SK-N-SH (cell line): ENCODE data around the gene CPLX3. TPM values are rescaled to one million over a fixed set of nuclear protein-coding genes. Genes with fewer than 3 reads are reported as not detected.

Source experiments
- CTCF ChIA-PET: fragments of 300-600, 350-600 bp; formaldehyde crosslinking; extraction: SDS; loops from one replicate; lab custom pipeline; 2021; lab: Yijun Ruan, JAX
- POLR2A ChIA-PET: fragments of 350-600 bp; sonication (Branson Sonifier 250); formaldehyde crosslinking; extraction: SDS; loops from one replicate; lab custom pipeline; 2020; ENCODE audit warnings: antibody characterized with exemption, inconsistent platforms; lab: Yijun Ruan, JAX
- DNase-seq: peaks from one replicate; pipeline ENCODE4 v3.0.0; 2012
- H2AFZ ChIP-seq: fragments of 200-600 bp; sonication (generic); 2 replicates; pipeline ENCODE4 v1.8.1; 2016; ENCODE audit warnings: antibody characterized with exemption, mild to moderate bottlenecking, low read depth
- H3F3A ChIP-seq: fragments of 200-600 bp; sonication (generic); replicated peaks from 2 replicates; pipeline ENCODE3; 2016; ENCODE audit warnings: antibody characterized with exemption, mild to moderate bottlenecking; ENCODE audit not compliant: insufficient read depth
- H3K27ac ChIP-seq, 2 experiments: fragments of 200-500 bp in 1 of 2; fragments of 200-600 bp in 1 of 2; sonication (Bioruptor generic) in 1 of 2; sonication (generic), shearing (Covaris generic) in 1 of 2; 2 replicates each; pipeline versions ENCODE4 v1.5.1 to v1.6.1; 2014 to 2016; ENCODE audit warnings: low read depth in 2 of 2, inconsistent platforms in 1 of 2, low read length in 1 of 2, mild to moderate bottlenecking in 1 of 2, mixed read lengths in 1 of 2
- H3K27me3 ChIP-seq: fragments of 200-600 bp; sonication (generic), shearing (Covaris generic); 2 replicates; pipeline ENCODE4 v1.6.1; 2016; ENCODE audit warnings: mixed run types; ENCODE audit not compliant: insufficient read depth
- H3K36me3 ChIP-seq, 2 experiments: fragments of 200-500 bp in 1 of 2; fragments of 200-600 bp in 1 of 2; sonication (Bioruptor generic) in 1 of 2; sonication (generic) in 1 of 2; replicated peaks in 1 of 2; 2 replicates each; pipeline versions ENCODE3 to v1.5.1; 2014 to 2016; ENCODE audit warnings: low read length in 1 of 2, mild to moderate bottlenecking in 1 of 2; ENCODE audit not compliant: insufficient read depth in 2 of 2, control insufficient read depth in 1 of 2
- H3K4me1 ChIP-seq, 2 experiments: fragments of 200-500 bp in 1 of 2; fragments of 200-600 bp in 1 of 2; sonication (Bioruptor generic) in 1 of 2; sonication (generic), shearing (Covaris generic) in 1 of 2; 2 replicates each; pipeline versions ENCODE4 v1.5.1 to v1.6.1; 2014 to 2016; ENCODE audit warnings: low read depth in 1 of 2, low read length in 1 of 2, mixed run types in 1 of 2; ENCODE audit not compliant: insufficient read depth in 2 of 2, control insufficient read depth in 1 of 2
- H3K4me2 ChIP-seq: fragments of 200-600 bp; sonication (generic), shearing (Covaris generic); 2 replicates; pipeline ENCODE4 v1.6.1; 2017; ENCODE audit warnings: mixed run types
- H3K4me3 ChIP-seq, 2 experiments: fragments of 200-500 bp in 1 of 2; fragments of 200-600 bp in 1 of 2; sonication (Bioruptor generic) in 1 of 2; sonication (generic), shearing (Covaris generic) in 1 of 2; 2 replicates each; pipeline versions ENCODE4 v1.5.1 to v1.8.1; 2014 to 2016; ENCODE audit warnings: low read depth in 2 of 2, inconsistent platforms in 1 of 2, low read length in 1 of 2, mild to moderate bottlenecking in 1 of 2, mixed read lengths in 1 of 2, moderate library complexity in 1 of 2
- H3K79me2 ChIP-seq: fragments of 200-600 bp; sonication (generic); 2 replicates; pipeline ENCODE4 v1.8.1; 2017; ENCODE audit warnings: mild to moderate bottlenecking; ENCODE audit not compliant: insufficient read depth
- H3K9ac ChIP-seq: fragments of 200-600 bp; sonication (generic); 2 replicates; pipeline ENCODE4 v1.6.1; 2017; ENCODE audit warnings: mixed run types
- H3K9me2 ChIP-seq: fragments of 200-600 bp; sonication (generic); 2 replicates; pipeline ENCODE4 v1.6.1; 2017; ENCODE audit warnings: mixed run types
- H3K9me3 ChIP-seq: fragments of 200-600 bp; sonication (generic); 2 replicates; pipeline ENCODE4 v1.6.1; 2017; ENCODE audit warnings: mixed run types, mild to moderate bottlenecking, moderate library complexity
- H4K20me1 ChIP-seq: fragments of 200-600 bp; sonication (generic); 2 replicates; pipeline ENCODE4 v1.6.1; 2017; ENCODE audit warnings: mild to moderate bottlenecking, mixed run types; ENCODE audit not compliant: insufficient read depth
- ELF1 ChIP-seq: IDR thresholded peaks from 2 replicates; pipeline ENCODE4 v1.4.0; 2012
- EZH2phosphoT487 ChIP-seq: fragments of 200-600 bp; sonication (generic); IDR thresholded peaks from 2 replicates; pipeline ENCODE4 v1.6.1; 2017; ENCODE audit warnings: low read depth, mixed run types, mild to moderate bottlenecking, antibody characterized with exemption, moderate library complexity, borderline replicate concordance
- FOXJ3 ChIP-seq: sonication (generic); formaldehyde crosslinking; IDR thresholded peaks from 2 replicates; pipeline ENCODE4 v1.5.1; 2020; ENCODE audit warnings: mild to moderate bottlenecking, missing genetic modification reagents
- FOXM1 ChIP-seq: IDR thresholded peaks from 2 replicates; pipeline ENCODE4 v1.4.0; 2012; ENCODE audit warnings: low read depth, mild to moderate bottlenecking
- GATA2 ChIP-seq: sonication (generic); formaldehyde crosslinking; IDR thresholded peaks from 2 replicates; pipeline ENCODE4 v1.5.0; 2020; ENCODE audit warnings: mild to moderate bottlenecking, missing genetic modification reagents
- JUND ChIP-seq: IDR thresholded peaks from 2 replicates; pipeline ENCODE4 v1.4.0; 2012
- NRF1 ChIP-seq: IDR thresholded peaks from 2 replicates; pipeline ENCODE4 v1.6.1; 2012; ENCODE audit warnings: low read depth, mild to moderate bottlenecking, low read length
- RAD21 ChIP-seq: IDR thresholded peaks from 2 replicates; pipeline ENCODE4 v1.6.1; 2012; ENCODE audit warnings: mild to moderate bottlenecking, low read length
- RFX5 ChIP-seq: IDR thresholded peaks from 2 replicates; pipeline ENCODE4 v1.6.1; 2012; ENCODE audit warnings: mild to moderate bottlenecking, improper control_type of control experiment, low read length
- TAF1 ChIP-seq: IDR thresholded peaks from 2 replicates; pipeline ENCODE4 v1.6.1; 2012; ENCODE audit warnings: low read depth, mild to moderate bottlenecking, low read length, moderate library complexity, borderline replicate concordance
- YY1 ChIP-seq: IDR thresholded peaks from 2 replicates; pipeline ENCODE4 v1.4.0; 2012; ENCODE audit warnings: low read depth, mild to moderate bottlenecking
- WGBS: methylation state at CpG from one replicate; pipeline ENCODE4 v1.1.6; 2017; ENCODE audit warnings: low lambda C conversion rate; 5-methylcytosine and 5-hydroxymethylcytosine counted together
- polyA plus RNA-seq, 3 experiments: library from polyadenylated mRNA; depleted of rRNA; stranded (reverse); fragments of >200 nt; gene quantifications; 2 replicates each; pipeline ENCODE4 v1.2.3, GENCODE V29; 2012
- TF ChIP-seq, protein P1 (sequence below): IDR thresholded peaks from 2 replicates; pipeline ENCODE4 v1.4.0; 2012; ENCODE audit warnings: low read depth, borderline replicate concordance
- TF ChIP-seq, protein P2 (sequence below): fragments of 150-350 bp; IDR thresholded peaks from 2 replicates; pipeline ENCODE4 v1.6.1; 2017; ENCODE audit warnings: antibody characterized with exemption, low read length, low read depth, borderline replicate concordance
- TF ChIP-seq, protein P3 (sequence below): IDR thresholded peaks from 2 replicates; pipeline ENCODE4 v1.4.0; 2012; ENCODE audit warnings: low read depth
- TF ChIP-seq, protein P4 (sequence below): IDR thresholded peaks from 2 replicates; pipeline ENCODE4 v1.6.1; 2012; ENCODE audit warnings: mild to moderate bottlenecking, low read depth, low read length, moderate library complexity
- TF ChIP-seq, protein P5 (sequence below): IDR thresholded peaks from 2 replicates; pipeline ENCODE4 v1.4.0; 2012; ENCODE audit warnings: low read depth, borderline replicate concordance

Gene CPLX3
- polyA plus RNA-seq, 1 of the 3 experiments (the other 2 are of a cell fraction): not detected

DNA sequence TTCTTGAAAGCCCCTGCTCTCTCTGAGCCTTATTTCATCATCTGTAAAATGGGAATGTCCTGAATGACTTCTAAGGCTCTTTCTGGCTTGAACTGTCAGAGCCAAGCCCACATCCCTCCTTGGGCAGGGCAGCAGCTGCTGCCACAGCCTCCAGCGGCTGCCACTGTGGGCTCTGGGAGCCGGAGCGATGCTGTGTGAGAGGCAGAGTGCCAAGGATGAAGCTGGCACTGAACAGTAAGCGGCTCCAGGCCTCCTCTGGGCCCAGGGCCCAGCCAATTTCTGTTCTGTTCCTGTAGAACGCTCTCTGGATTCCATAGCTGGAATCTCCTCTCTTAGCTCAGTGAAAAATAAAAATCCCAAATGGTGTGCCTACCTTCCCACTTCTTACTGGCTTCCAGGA, 4.4 kb downstream of the CPLX3 start:
- H3K9ac ChIP-seq: no peak overlapping the region
- no peaks in the 10 kb centered on the region for H3F3A ChIP-seq
- no peaks in the 10 kb centered on the region for H3K79me2 ChIP-seq
- H3K4me2 ChIP-seq: no peak overlapping the region
- peaks cover 0 to 16% of the 10 kb centered on the region in 2 experiments; a peak in 1 of 4 replicates for H3K4me1 ChIP-seq
- no peak for DNase-seq
- peaks cover 0 to 2% of the 10 kb centered on the region in 2 experiments for H3K36me3 ChIP-seq
- peaks cover 15% of the 10 kb centered on the region; the same call in 1 of the 2 replicates for H3K27me3 ChIP-seq
- TF ChIP-seq, protein P1, sequence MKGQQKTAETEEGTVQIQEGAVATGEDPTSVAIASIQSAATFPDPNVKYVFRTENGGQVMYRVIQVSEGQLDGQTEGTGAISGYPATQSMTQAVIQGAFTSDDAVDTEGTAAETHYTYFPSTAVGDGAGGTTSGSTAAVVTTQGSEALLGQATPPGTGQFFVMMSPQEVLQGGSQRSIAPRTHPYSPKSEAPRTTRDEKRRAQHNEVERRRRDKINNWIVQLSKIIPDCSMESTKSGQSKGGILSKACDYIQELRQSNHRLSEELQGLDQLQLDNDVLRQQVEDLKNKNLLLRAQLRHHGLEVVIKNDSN: no peak
- TF ChIP-seq, protein P2, sequence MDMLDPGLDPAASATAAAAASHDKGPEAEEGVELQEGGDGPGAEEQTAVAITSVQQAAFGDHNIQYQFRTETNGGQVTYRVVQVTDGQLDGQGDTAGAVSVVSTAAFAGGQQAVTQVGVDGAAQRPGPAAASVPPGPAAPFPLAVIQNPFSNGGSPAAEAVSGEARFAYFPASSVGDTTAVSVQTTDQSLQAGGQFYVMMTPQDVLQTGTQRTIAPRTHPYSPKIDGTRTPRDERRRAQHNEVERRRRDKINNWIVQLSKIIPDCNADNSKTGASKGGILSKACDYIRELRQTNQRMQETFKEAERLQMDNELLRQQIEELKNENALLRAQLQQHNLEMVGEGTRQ: no peak
- TF ChIP-seq, protein P3, sequence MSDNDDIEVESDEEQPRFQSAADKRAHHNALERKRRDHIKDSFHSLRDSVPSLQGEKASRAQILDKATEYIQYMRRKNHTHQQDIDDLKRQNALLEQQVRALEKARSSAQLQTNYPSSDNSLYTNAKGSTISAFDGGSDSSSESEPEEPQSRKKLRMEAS: no peak
- TF ChIP-seq RFX5: no peak
- no peak for TF ChIP-seq RAD21
- no peak for TF ChIP-seq FOXM1
- no peak for TF ChIP-seq TAF1
- TF ChIP-seq NRF1: no peak
- TF ChIP-seq, protein P4, sequence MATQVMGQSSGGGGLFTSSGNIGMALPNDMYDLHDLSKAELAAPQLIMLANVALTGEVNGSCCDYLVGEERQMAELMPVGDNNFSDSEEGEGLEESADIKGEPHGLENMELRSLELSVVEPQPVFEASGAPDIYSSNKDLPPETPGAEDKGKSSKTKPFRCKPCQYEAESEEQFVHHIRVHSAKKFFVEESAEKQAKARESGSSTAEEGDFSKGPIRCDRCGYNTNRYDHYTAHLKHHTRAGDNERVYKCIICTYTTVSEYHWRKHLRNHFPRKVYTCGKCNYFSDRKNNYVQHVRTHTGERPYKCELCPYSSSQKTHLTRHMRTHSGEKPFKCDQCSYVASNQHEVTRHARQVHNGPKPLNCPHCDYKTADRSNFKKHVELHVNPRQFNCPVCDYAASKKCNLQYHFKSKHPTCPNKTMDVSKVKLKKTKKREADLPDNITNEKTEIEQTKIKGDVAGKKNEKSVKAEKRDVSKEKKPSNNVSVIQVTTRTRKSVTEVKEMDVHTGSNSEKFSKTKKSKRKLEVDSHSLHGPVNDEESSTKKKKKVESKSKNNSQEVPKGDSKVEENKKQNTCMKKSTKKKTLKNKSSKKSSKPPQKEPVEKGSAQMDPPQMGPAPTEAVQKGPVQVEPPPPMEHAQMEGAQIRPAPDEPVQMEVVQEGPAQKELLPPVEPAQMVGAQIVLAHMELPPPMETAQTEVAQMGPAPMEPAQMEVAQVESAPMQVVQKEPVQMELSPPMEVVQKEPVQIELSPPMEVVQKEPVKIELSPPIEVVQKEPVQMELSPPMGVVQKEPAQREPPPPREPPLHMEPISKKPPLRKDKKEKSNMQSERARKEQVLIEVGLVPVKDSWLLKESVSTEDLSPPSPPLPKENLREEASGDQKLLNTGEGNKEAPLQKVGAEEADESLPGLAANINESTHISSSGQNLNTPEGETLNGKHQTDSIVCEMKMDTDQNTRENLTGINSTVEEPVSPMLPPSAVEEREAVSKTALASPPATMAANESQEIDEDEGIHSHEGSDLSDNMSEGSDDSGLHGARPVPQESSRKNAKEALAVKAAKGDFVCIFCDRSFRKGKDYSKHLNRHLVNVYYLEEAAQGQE: no peak
- no peak for TF ChIP-seq EZH2phosphoT487
- TF ChIP-seq YY1: no peak
- no peak for TF ChIP-seq FOXJ3 (CRISPR knock-in tag)
- TF ChIP-seq, protein P5, sequence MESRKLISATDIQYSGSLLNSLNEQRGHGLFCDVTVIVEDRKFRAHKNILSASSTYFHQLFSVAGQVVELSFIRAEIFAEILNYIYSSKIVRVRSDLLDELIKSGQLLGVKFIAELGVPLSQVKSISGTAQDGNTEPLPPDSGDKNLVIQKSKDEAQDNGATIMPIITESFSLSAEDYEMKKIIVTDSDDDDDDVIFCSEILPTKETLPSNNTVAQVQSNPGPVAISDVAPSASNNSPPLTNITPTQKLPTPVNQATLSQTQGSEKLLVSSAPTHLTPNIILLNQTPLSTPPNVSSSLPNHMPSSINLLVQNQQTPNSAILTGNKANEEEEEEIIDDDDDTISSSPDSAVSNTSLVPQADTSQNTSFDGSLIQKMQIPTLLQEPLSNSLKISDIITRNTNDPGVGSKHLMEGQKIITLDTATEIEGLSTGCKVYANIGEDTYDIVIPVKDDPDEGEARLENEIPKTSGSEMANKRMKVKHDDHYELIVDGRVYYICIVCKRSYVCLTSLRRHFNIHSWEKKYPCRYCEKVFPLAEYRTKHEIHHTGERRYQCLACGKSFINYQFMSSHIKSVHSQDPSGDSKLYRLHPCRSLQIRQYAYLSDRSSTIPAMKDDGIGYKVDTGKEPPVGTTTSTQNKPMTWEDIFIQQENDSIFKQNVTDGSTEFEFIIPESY: no peak
- no peak for TF ChIP-seq ELF1
- no peak for TF ChIP-seq GATA2
- no peak for TF ChIP-seq JUND
- 30% methylated on average over 4 of the region's 5 CpGs for WGBS
- H2AFZ ChIP-seq: no peak overlapping the region
- ChIA-PET CTCF (interaction anchor here (0.7 to 10.2 kb wide), 10 partner anchors 12 to 123 kb away, joined by 3 to 82 read pairs (median 4); partner anchors contain the start of genes CSK and LMAN1L), POLR2A (no interaction called here)
- H3K9me3 ChIP-seq: no peaks in the 10 kb centered on the region
- H3K27ac ChIP-seq: no peak overlapping the region; a peak in 1 of 4 replicates
- H4K20me1 ChIP-seq: no peaks in the 10 kb centered on the region
- H3K4me3 ChIP-seq: no peak overlapping the region
- no peaks in the 10 kb centered on the region for H3K9me2 ChIP-seq
